ENCODE data around the gene FBRS.

Gene FBRS

DNA sequence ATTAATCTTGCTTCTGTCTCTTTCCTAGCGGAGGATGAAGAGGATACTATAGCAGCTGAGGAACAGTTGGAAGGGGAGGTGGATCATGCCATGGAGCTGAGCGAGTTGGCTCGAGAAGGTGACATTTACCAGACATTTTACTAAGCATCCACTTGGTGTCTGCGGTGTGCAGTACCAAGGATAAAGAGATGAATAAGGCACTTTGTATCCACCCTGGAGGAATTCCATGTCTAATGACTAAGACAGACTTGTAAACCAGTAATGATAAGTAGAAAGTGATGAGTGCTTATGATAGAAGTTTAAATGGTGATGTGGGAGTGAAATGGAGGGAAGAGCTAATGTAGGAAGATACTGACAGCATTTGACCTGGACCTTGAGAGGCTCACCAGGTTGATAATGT lies 52.7 kb downstream of the FBRS start:
- TF ChIP-seq FOXM1 (IDR thresholded peaks at IDR 0.05; ENCODE audit: borderline replicate concordance, low read depth), result no peak
- no peak for TF ChIP-seq CREB1 (IDR thresholded peaks at IDR 0.05; ENCODE audit: low read depth)
- TF ChIP-seq, protein P1, sequence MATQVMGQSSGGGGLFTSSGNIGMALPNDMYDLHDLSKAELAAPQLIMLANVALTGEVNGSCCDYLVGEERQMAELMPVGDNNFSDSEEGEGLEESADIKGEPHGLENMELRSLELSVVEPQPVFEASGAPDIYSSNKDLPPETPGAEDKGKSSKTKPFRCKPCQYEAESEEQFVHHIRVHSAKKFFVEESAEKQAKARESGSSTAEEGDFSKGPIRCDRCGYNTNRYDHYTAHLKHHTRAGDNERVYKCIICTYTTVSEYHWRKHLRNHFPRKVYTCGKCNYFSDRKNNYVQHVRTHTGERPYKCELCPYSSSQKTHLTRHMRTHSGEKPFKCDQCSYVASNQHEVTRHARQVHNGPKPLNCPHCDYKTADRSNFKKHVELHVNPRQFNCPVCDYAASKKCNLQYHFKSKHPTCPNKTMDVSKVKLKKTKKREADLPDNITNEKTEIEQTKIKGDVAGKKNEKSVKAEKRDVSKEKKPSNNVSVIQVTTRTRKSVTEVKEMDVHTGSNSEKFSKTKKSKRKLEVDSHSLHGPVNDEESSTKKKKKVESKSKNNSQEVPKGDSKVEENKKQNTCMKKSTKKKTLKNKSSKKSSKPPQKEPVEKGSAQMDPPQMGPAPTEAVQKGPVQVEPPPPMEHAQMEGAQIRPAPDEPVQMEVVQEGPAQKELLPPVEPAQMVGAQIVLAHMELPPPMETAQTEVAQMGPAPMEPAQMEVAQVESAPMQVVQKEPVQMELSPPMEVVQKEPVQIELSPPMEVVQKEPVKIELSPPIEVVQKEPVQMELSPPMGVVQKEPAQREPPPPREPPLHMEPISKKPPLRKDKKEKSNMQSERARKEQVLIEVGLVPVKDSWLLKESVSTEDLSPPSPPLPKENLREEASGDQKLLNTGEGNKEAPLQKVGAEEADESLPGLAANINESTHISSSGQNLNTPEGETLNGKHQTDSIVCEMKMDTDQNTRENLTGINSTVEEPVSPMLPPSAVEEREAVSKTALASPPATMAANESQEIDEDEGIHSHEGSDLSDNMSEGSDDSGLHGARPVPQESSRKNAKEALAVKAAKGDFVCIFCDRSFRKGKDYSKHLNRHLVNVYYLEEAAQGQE (IDR thresholded peaks at IDR 0.05; ENCODE audit: low read depth), result no peak
- TF ChIP-seq, protein P2, sequence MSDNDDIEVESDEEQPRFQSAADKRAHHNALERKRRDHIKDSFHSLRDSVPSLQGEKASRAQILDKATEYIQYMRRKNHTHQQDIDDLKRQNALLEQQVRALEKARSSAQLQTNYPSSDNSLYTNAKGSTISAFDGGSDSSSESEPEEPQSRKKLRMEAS (IDR thresholded peaks at IDR 0.05), result no peak
- TF ChIP-seq ZBTB7A (IDR thresholded peaks at IDR 0.05; ENCODE audit: low read depth), result no peak
- TF ChIP-seq NFIC (IDR thresholded peaks at IDR 0.05), result no peak
- TF ChIP-seq EGR1 (IDR thresholded peaks at IDR 0.05), result no peak
- TF ChIP-seq RAD21 (IDR thresholded peaks at IDR 0.05; ENCODE audit: low read depth), result no peak
- TF ChIP-seq, protein P3, sequence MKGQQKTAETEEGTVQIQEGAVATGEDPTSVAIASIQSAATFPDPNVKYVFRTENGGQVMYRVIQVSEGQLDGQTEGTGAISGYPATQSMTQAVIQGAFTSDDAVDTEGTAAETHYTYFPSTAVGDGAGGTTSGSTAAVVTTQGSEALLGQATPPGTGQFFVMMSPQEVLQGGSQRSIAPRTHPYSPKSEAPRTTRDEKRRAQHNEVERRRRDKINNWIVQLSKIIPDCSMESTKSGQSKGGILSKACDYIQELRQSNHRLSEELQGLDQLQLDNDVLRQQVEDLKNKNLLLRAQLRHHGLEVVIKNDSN (IDR thresholded peaks at IDR 0.05), result no peak
- TF ChIP-seq EP300 (IDR thresholded peaks at IDR 0.05; ENCODE audit: borderline replicate concordance), result no peak
- TF ChIP-seq CEBPB (IDR thresholded peaks at IDR 0.05), result no peak
- TF ChIP-seq TEAD4 (IDR thresholded peaks at IDR 0.05), result no peak
- TF ChIP-seq YY1 (IDR thresholded peaks at IDR 0.05; ENCODE audit: low read depth), result no peak
- no peak for TF ChIP-seq TCF12 (IDR thresholded peaks at IDR 0.05; ENCODE audit: low read depth)
- TF ChIP-seq TAF1 (IDR thresholded peaks at IDR 0.05; ENCODE audit: low read depth), result no peak

DNA sequence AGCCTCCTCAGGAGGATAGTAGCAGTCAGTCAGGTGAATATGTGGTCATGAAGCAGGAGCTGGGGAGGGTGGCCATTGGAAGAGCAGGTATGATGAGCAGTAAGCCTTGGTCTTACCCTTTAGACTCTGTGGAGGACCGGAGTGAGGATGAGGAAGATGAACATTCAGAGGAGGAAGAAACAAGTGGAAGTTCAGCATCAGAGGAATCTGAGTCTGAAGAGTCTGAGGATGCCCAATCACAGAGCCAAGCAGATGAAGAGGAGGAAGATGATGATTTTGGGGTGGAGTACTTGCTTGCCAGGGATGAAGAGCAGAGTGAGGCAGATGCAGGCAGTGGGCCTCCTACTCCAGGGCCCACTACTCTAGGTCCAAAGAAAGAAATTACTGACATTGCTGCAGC lies 53.5 kb downstream of the FBRS start:
- TF ChIP-seq FOXM1 (IDR thresholded peaks at IDR 0.05; ENCODE audit: borderline replicate concordance, low read depth) (no peak), TEAD4 (IDR thresholded peaks at IDR 0.05) (no peak), EGR1 (IDR thresholded peaks at IDR 0.05) (no peak), YY1 (IDR thresholded peaks at IDR 0.05; ENCODE audit: low read depth) (no peak), NFIC (IDR thresholded peaks at IDR 0.05) (no peak)
- TF ChIP-seq, protein P3 (IDR thresholded peaks at IDR 0.05), result no peak

DNA sequence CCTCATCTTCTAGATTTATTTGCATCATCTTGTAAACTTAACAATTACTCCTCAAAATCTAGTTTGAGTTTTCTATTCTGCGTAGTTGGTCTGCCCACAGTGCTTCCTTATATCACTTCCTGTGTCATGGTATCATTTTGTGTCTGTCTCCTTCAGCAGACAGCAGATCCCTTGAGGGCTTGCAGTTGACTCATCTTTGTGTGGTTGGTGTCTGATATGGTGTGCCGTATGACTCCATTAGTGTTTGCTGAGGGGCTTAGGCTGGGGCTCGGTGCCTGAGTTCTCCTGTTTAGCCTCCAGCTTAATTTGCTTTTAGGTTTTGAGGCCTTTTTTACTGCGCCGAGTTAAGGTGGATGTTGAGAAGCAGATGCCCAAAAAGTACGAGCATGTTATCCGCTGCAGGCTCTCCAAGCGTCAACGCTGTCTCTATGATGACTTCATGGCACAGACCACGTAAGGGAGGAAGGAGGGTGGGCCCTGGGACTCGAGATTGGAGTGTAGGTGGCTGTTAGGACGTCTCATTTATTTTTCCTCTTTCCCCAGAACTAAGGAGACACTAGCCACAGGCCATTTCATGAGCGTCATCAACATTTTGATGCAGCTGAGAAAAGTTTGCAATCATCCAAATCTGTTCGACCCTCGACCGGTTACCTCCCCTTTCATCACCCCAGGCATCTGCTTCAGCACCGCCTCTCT lies 57.7 kb downstream of the FBRS start:
- TF ChIP-seq ZBTB7A (IDR thresholded peaks at IDR 0.05; ENCODE audit: low read depth) (no peak), EP300 (IDR thresholded peaks at IDR 0.05; ENCODE audit: borderline replicate concordance) (no peak), CREB1 (IDR thresholded peaks at IDR 0.05; ENCODE audit: low read depth) (no peak), RAD21 (IDR thresholded peaks at IDR 0.05; ENCODE audit: low read depth) (no peak)
- TF ChIP-seq, protein P1 (IDR thresholded peaks at IDR 0.05; ENCODE audit: low read depth), result no peak
- TF ChIP-seq, protein P3 (IDR thresholded peaks at IDR 0.05), result no peak
- TF ChIP-seq, protein P2 (IDR thresholded peaks at IDR 0.05), result no peak

DNA sequence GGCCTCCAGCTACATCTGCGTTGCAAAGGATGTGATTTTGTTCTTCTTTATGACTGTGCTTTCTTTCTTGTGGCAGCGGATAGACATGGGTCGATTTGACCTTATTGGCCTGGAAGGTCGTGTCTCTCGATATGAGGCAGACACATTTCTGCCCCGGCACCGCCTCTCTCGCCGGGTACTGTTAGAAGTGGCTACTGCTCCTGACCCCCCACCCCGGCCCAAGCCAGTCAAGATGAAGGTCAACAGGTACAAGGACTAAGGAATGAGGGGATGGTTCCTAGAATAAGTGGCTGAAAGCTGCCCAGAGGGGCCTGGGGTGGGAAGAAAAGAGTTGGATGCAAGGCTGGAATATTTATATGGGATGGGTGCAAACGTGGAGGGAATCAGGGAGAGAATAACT lies 61.9 kb downstream of the FBRS start:
- no peak for TF ChIP-seq CREB1 (IDR thresholded peaks at IDR 0.05; ENCODE audit: low read depth)
- TF ChIP-seq FOXM1 (IDR thresholded peaks at IDR 0.05; ENCODE audit: borderline replicate concordance, low read depth), result no peak

Data from Ishikawa (cell line).